ENCODE results near the gene IKBKE.

The IKBKE gene

DNA sequence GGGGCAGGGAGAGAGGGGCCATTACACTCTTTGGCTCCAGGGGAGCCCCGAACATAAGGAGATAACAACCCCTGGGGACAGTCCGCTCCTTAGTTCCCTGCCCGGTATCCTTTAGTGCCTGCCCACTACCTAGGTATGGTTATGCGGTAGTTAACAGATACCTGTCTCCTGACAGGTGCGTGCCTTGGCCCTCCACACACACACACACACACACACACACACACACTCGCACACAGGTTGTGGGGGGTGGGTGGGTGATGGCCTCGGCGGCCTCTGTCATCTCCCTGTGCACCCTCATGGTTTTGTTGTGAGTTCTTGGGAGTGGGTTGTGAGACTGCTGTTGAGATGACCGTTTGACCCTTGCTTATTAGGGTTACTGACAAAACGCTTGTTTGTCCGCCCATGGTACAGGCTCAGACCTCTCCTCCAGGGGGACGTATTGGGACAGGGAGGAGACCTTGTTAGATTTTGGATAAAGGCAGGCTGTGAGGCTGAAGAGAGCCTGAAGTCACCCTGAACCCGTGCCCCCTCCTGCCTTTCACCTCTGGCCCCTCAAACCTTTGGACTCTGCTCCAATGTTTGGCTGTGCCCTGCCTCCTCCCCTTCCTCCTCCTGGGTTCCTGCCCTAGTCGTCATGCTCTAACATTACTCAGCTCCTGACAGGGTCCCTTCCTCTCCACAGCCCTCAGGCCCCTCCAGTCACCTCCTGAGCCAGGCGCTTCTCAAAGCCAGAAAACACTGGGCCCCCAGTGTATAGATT is 38.0 kb downstream of the IKBKE start:
- H3K79me2 ChIP-seq (ENCODE audit: control insufficient read depth, low read length), result no peaks in the 10 kb centered on the region
- no peaks in the 10 kb centered on the region for H3K9me3 ChIP-seq (ENCODE audit: control insufficient read depth, insufficient read depth, low read length)
- no peaks in the 10 kb centered on the region for H4K20me1 ChIP-seq (ENCODE audit: control insufficient read depth, insufficient read depth, low read depth, low read length)
- no peaks in the 10 kb centered on the region for H3K36me3 ChIP-seq (ENCODE audit: control insufficient read depth, low read length)
- H3K4me1 ChIP-seq (ENCODE audit: control insufficient read depth, low read length), result peaks cover 3% of the 10 kb centered on the region; the same call in 1 of the 2 replicates
- no peak overlapping the region for H3K4me3 ChIP-seq (ENCODE audit: low read length)
- no peak for TF ChIP-seq EZH2phosphoT487 (IDR thresholded peaks at IDR 0.05; ENCODE audit: borderline replicate concordance, low read length)
- TF ChIP-seq CTCF (IDR thresholded peaks at IDR 0.05; ENCODE audit: low read depth, low read length, poor library complexity, severe bottlenecking), result no peak
- H3K9me2 ChIP-seq (replicated peaks; ENCODE audit: control insufficient read depth, low read length), result no peaks in the 10 kb centered on the region
- no peak overlapping the region; the same call in 1 of the 2 replicates for H3K4me2 ChIP-seq (ENCODE audit: low read length)
- H3F3A ChIP-seq (ENCODE audit: control insufficient read depth, insufficient read depth), result no peaks in the 10 kb centered on the region
- no peak overlapping the region for H3K27ac ChIP-seq (ENCODE audit: low read depth, low read length)
- H3K27me3 ChIP-seq (ENCODE audit: control insufficient read depth, low read length), result peaks cover 86% of the 10 kb centered on the region

- H3K4me2 ChIP-seq (ENCODE audit: low read length), result no peak overlapping the region
Measured at GRCh38 chr1:206508956-206509355, 38.7 kb downstream of the IKBKE start.

DNA sequence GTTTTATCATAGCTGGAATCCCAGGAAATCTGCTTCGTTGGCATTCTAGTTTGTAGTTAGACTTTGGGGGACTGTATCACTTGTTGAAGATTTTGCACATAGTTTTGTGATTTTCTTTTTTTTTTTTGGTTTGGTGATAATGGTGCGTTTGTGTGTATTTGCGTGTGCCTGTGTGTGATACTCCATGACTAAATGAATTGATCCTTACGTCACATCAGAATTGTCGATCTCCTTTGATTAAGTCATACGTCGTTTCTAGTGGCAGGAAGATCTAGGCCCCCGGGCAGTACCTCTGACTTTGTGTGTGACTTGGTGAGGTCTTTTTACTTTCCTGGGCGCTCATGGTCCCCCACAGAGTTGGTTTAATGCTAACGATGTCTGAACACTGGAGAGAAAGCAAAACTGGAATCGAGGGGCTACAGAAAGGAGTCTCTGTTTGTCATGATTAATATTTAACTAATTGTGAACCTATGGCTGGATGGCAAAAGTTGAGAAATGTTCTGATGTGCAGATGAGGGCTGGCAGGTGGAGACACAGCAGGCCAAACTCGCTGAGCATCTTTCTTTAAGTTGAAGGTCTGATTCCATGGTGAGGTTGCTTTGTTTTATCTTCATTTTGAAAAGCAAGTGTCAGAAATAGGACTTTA is 39.5 kb downstream of the IKBKE start:
- Histone ChIP-seq H3K79me2 (ENCODE audit: control insufficient read depth, low read length) (no peaks in the 10 kb centered on the region), H3K9me2 (replicated peaks; ENCODE audit: control insufficient read depth, low read length) (no peaks in the 10 kb centered on the region), H3K4me2 (ENCODE audit: low read length) (no peak overlapping the region), H3K4me3 (ENCODE audit: low read length) (no peak overlapping the region), H3K27me3 (ENCODE audit: control insufficient read depth, low read length) (peaks cover 82% of the 10 kb centered on the region), H3K9me3 (ENCODE audit: control insufficient read depth, insufficient read depth, low read length) (no peaks in the 10 kb centered on the region), H4K20me1 (ENCODE audit: control insufficient read depth, insufficient read depth, low read depth, low read length) (no peaks in the 10 kb centered on the region), H3F3A (ENCODE audit: control insufficient read depth, insufficient read depth) (no peaks in the 10 kb centered on the region), H3K27ac (ENCODE audit: low read depth, low read length) (no peak overlapping the region), H3K4me1 (ENCODE audit: control insufficient read depth, low read length) (peaks cover 3% of the 10 kb centered on the region; the same call in 1 of the 2 replicates), H3K36me3 (ENCODE audit: control insufficient read depth, low read length) (no peaks in the 10 kb centered on the region)
- TF ChIP-seq CTCF (IDR thresholded peaks at IDR 0.05; ENCODE audit: low read depth, low read length, poor library complexity, severe bottlenecking) (no peak), EZH2phosphoT487 (IDR thresholded peaks at IDR 0.05; ENCODE audit: borderline replicate concordance, low read length) (no peak)

More at GRCh38 chr1:206508956-206509355, 38.7 kb downstream of the IKBKE start:
- peaks cover 84% of the 10 kb centered on the region for H3K27me3 ChIP-seq (ENCODE audit: control insufficient read depth, low read length)
- H3F3A ChIP-seq (ENCODE audit: control insufficient read depth, insufficient read depth), result no peaks in the 10 kb centered on the region
- H3K79me2 ChIP-seq (ENCODE audit: control insufficient read depth, low read length), result no peaks in the 10 kb centered on the region
- no peaks in the 10 kb centered on the region for H3K9me2 ChIP-seq (replicated peaks; ENCODE audit: control insufficient read depth, low read length)
- H3K9me3 ChIP-seq (ENCODE audit: control insufficient read depth, insufficient read depth, low read length), result no peaks in the 10 kb centered on the region
- H3K27ac ChIP-seq (ENCODE audit: low read depth, low read length), result no peak overlapping the region
- no peak overlapping the region for H3K4me3 ChIP-seq (ENCODE audit: low read length)
- no peak for TF ChIP-seq EZH2phosphoT487 (IDR thresholded peaks at IDR 0.05; ENCODE audit: borderline replicate concordance, low read length)
- TF ChIP-seq CTCF (IDR thresholded peaks at IDR 0.05; ENCODE audit: low read depth, low read length, poor library complexity, severe bottlenecking), result no peak
- H4K20me1 ChIP-seq (ENCODE audit: control insufficient read depth, insufficient read depth, low read depth, low read length), result no peaks in the 10 kb centered on the region
- peaks cover 3% of the 10 kb centered on the region; the same call in 1 of the 2 replicates for H3K4me1 ChIP-seq (ENCODE audit: control insufficient read depth, low read length)
- no peaks in the 10 kb centered on the region for H3K36me3 ChIP-seq (ENCODE audit: control insufficient read depth, low read length)

Measured in DOHH2 (cell line).